Thoracic aorta (tissue), 2 donors: ENCODE measurements around the gene TMEM31. TPM values are rescaled to one million over a fixed set of nuclear protein-coding genes. Genes with fewer than 3 reads are reported as not detected.

Experiments used
- ATAC-seq: fragments of 150-250 bp; one replicate; pipeline ENCODE4 v1.8.0; 2017; ENCODE audit warnings: low read depth; ENCODE audit not compliant: insufficient number of reproducible peaks, low FRiP score
- DNase-seq: peaks from one replicate; pipeline ENCODE4 v3.0.0-alpha.2; 2020; ENCODE audit warnings: low spot score
- H3K27ac ChIP-seq, 2 donors: fragments of 200-600 bp; sonication (generic); 1 replicate in 1 of 2; 2 replicates in 1 of 2; pipeline ENCODE4 v1.5.1; 2016; ENCODE audit warnings: mild to moderate bottlenecking in 2 of 2, moderate library complexity in 2 of 2
- H3K27me3 ChIP-seq: fragments of 200-600 bp; sonication (generic); replicated peaks from 2 replicates; pipeline ENCODE4 v1.6.0; 2016; ENCODE audit warnings: mild to moderate bottlenecking; ENCODE audit not compliant: insufficient read depth
- H3K36me3 ChIP-seq: fragments of 200-600 bp; sonication (generic); one replicate; pipeline ENCODE4 v1.5.1; 2016
- H3K4me1 ChIP-seq, 2 donors: fragments of 200-600 bp; sonication (generic); 1 replicate in 1 of 2; 2 replicates in 1 of 2; pipeline versions ENCODE4 v1.5.1 to v1.6.0; 2016; ENCODE audit warnings: low read depth in 2 of 2, mild to moderate bottlenecking in 1 of 2; ENCODE audit not compliant: control insufficient read depth in 1 of 2
- H3K4me3 ChIP-seq: fragments of 200-600 bp; sonication (generic); 2 replicates; pipeline ENCODE4 v1.5.1; 2016; ENCODE audit warnings: mild to moderate bottlenecking
- H3K9me3 ChIP-seq: fragments of 200-600 bp; sonication (generic); 2 replicates; pipeline ENCODE4 v1.5.1; 2016
- CTCF ChIP-seq: fragments of 200-600 bp; sonication (generic); IDR thresholded peaks from one replicate; pipeline ENCODE4 v1.5.1; 2019; ENCODE audit warnings: antibody characterized with exemption
- total RNA-seq, 2 donors: library from RNA; depleted of rRNA; stranded (reverse); fragments of >200 nt; gene quantifications; one replicate each; pipeline versions ENCODE4 v1.1.0 to v1.2.3, GENCODE V29; 2016

Gene TMEM31
- total RNA-seq, 2 donors from 2014 or later, result not detected

- no peak overlapping the region for H3K4me3 ChIP-seq
- ATAC-seq, result no peak
- DNase-seq, result no peak
- no peaks in the 10 kb centered on the region for H3K4me1 ChIP-seq
- no peak for TF ChIP-seq CTCF
- H3K9me3 ChIP-seq, result no peaks in the 10 kb centered on the region
- H3K36me3 ChIP-seq, result peaks cover 12% of the 10 kb centered on the region
- no peak overlapping the region for H3K27ac ChIP-seq
- H3K27me3 ChIP-seq, result no peaks in the 10 kb centered on the region
These were observed 35.9 kb upstream of the TMEM31 start for GRCh38 chrX:103674531-103675454.

- Histone ChIP-seq H3K36me3 (peaks cover 12% of the 10 kb centered on the region), H3K27me3 (no peaks in the 10 kb centered on the region), H3K4me3 (no peak overlapping the region), H3K27ac (no peak overlapping the region), H3K9me3 (no peaks in the 10 kb centered on the region), H3K4me1 (peaks cover 0 to 6% of the 10 kb centered on the region in 2 donors)
- DNase-seq, result no peak
- no peak for ATAC-seq
- no peak for TF ChIP-seq CTCF
These were observed 32.3 kb upstream of the TMEM31 start for GRCh38 chrX:103678199-103678993.

- Histone ChIP-seq H3K27ac (no peak overlapping the region), H3K4me3 (no peak overlapping the region), H3K9me3 (no peaks in the 10 kb centered on the region), H3K36me3 (peaks cover 13% of the 10 kb centered on the region), H3K4me1 (peaks cover 7 to 11% of the 10 kb centered on the region in 2 donors), H3K27me3 (no peaks in the 10 kb centered on the region)
- ATAC-seq (no peak), DNase-seq (no peak)
- TF ChIP-seq CTCF, result no peak
These were observed 29.3 kb upstream of the TMEM31 start for GRCh38 chrX:103681443-103681842.

- no peak for TF ChIP-seq CTCF
- Histone ChIP-seq H3K4me1 (peaks cover 7 to 11% of the 10 kb centered on the region in 2 donors), H3K36me3 (peaks cover 10% of the 10 kb centered on the region), H3K27me3 (no peaks in the 10 kb centered on the region), H3K9me3 (no peaks in the 10 kb centered on the region), H3K27ac (peak overlapping the region; percentile 93 to 97), H3K4me3 (peak overlapping the region; percentile 83)
- no peak for ATAC-seq
- DNase-seq, result no peak
These were observed 25.3 kb upstream of the TMEM31 start for GRCh38 chrX:103685396-103685795.
